Cardiac muscle cell (in vitro differentiated cells and primary cell): ENCODE measurements around the gene IL10RA. TPM values are rescaled to one million over a fixed set of nuclear protein-coding genes. Genes with fewer than 3 reads are reported as not detected.
A peak's percentile ranks its signal among the peaks of the same experiment; 100 is the strongest.

Source experiments
- DNase-seq, 2 donors: peaks; one replicate each; pipeline versions ENCODE4 v3.0.0 to v3.0.0-alpha.2; 2010 to 2017; ENCODE audit warnings: low read depth in 1 of 2, low spot score in 1 of 2
- H3K27ac ChIP-seq: fragments of 200-600 bp; sonication (generic); 2 replicates; pipeline ENCODE4 v1.5.1; 2016
- H3K27me3 ChIP-seq: fragments of 200-600 bp; sonication (generic); 2 replicates; pipeline ENCODE4 v1.6.0; 2016; ENCODE audit warnings: control low read depth
- H3K36me3 ChIP-seq: fragments of 200-600 bp; sonication (generic); 2 replicates; pipeline ENCODE4 v1.5.1; 2016; ENCODE audit warnings: control low read depth
- H3K4me1 ChIP-seq: fragments of 200-600 bp; sonication (generic); 2 replicates; pipeline ENCODE4 v1.8.1; 2017; ENCODE audit warnings: low read depth, mild to moderate bottlenecking, mixed run types
- H3K4me3 ChIP-seq: fragments of 200-600 bp; sonication (generic); 2 replicates; pipeline ENCODE4 v1.5.1; 2016; ENCODE audit warnings: mild to moderate bottlenecking
- H3K9me3 ChIP-seq: fragments of 200-600 bp; sonication (generic); 2 replicates; pipeline ENCODE4 v1.5.1; 2017; ENCODE audit warnings: low read depth, mild to moderate bottlenecking, control low read depth
- polyA plus RNA-seq: library from polyadenylated mRNA; unstranded; fragments of >200 nt; fragmentation: Nextera tagmentation; extraction: Ambion mirVana; gene quantifications from 2 replicates; pipeline ENCODE4 v1.2.1, GENCODE V29; 2016
- total RNA-seq: library from RNA; depleted of rRNA; stranded (reverse); fragments of >200 nt; gene quantifications from 2 replicates; pipeline ENCODE4 v1.2.3, GENCODE V29; 2016
- TF ChIP-seq, protein P1 (sequence below): IDR thresholded peaks from 2 replicates; pipeline ENCODE4 v1.5.1; 2012; ENCODE audit warnings: low read depth, mild to moderate bottlenecking, low read length

The IL10RA gene
- total and polyA plus RNA-seq, 2 experiments from 2014 or later, result not detected

GRCh38 chr11:118008271-118008911 is 22.2 kb downstream of the IL10RA start:
- H3K27me3 ChIP-seq, result peaks cover 2% of the 10 kb centered on the region
- no peaks in the 10 kb centered on the region for H3K9me3 ChIP-seq
- no peak overlapping the region for H3K4me3 ChIP-seq
- no peak overlapping the region for H3K27ac ChIP-seq
- TF ChIP-seq, protein P1, sequence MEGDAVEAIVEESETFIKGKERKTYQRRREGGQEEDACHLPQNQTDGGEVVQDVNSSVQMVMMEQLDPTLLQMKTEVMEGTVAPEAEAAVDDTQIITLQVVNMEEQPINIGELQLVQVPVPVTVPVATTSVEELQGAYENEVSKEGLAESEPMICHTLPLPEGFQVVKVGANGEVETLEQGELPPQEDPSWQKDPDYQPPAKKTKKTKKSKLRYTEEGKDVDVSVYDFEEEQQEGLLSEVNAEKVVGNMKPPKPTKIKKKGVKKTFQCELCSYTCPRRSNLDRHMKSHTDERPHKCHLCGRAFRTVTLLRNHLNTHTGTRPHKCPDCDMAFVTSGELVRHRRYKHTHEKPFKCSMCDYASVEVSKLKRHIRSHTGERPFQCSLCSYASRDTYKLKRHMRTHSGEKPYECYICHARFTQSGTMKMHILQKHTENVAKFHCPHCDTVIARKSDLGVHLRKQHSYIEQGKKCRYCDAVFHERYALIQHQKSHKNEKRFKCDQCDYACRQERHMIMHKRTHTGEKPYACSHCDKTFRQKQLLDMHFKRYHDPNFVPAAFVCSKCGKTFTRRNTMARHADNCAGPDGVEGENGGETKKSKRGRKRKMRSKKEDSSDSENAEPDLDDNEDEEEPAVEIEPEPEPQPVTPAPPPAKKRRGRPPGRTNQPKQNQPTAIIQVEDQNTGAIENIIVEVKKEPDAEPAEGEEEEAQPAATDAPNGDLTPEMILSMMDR, result no peak
- H3K4me1 ChIP-seq, result no peaks in the 10 kb centered on the region
- DNase-seq, result peak in 1 of 2 donors; percentile 36
- H3K36me3 ChIP-seq, result no peaks in the 10 kb centered on the region

DNA sequence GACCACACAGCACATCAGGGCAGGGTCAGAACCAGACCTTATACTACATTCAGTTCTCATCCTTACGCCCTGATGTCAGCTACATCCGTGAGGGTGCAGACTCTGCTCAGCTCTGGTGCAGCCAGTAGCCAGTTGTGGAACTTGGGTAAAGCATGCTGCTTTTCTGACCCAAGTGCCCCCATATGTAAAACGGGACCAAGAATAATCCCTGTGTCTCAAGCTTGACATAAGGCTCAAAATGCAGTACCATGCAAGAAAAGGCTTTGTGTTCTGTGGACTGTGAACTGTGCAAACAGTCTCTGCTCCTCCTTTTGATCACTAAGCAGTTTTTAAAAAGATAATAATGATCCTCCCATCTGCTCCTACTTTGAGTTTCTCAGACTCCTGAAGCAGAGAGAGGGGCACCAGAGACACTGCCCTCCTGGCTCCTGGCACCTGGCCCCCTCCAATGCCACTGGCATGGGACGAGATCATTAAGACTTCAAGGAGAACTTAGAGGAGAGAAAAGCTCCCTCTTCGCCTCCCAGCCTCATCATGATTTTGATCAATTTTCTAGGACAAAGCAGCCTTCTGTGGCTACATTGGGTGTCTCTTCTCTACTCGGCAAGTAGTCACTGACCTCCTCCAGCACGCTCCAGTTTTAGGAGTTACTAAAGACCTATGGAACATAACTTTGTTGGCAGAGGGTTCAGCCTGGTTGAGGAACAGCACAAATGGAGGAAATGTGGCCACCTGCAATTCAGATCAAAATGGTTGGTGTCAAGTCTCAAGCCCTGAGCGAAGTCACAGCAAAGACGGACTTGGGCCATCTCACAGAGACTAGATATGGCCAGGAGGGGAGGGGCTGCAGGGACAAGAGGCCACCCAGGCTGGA is 23.9 kb downstream of the IL10RA start:
- Histone ChIP-seq H3K9me3 (no peaks in the 10 kb centered on the region), H3K27ac (no peak overlapping the region), H3K4me1 (no peaks in the 10 kb centered on the region), H3K36me3 (no peaks in the 10 kb centered on the region), H3K27me3 (peaks cover 2% of the 10 kb centered on the region), H3K4me3 (no peak overlapping the region)
- no peak for DNase-seq
- TF ChIP-seq, protein P1, result no peak

DNA sequence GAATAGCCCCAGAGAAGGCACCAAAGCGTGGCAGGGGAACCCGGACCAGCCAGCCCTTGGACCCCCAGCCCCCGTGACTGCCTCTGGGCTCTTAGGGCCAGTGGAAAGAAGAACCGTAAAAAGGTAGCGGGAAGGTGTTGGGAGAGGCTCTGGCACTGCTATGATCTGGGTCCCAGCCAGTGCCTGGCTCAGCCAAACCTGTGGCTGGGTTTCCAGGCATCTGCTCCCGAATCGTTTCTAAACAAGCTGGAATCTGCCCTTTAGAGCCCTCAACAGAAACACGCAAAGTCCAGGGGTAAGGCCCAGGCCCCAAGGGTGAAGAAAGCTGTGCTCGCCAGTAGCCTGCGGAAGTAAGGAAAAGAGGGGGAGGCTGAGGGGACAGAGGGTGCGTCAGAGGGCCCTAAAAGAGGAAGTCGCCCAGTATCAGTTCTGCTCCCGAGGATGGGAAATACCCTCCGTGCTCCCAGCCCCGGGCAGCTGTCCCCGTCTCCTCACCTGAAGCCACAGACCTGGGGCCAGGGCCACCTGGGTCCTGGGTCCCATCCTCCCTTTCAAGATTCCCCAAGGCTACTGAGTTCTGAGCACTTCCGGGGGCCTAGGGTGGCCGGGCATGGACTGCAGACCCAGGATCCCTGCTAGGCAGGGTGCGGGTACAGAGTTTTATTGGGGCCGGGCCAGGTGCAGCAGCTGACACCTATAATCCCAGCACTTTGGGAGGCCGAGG is 24.7 kb downstream of the IL10RA start:
- H3K4me3 ChIP-seq, result no peak overlapping the region
- no peak for DNase-seq
- H3K36me3 ChIP-seq, result no peaks in the 10 kb centered on the region
- no peaks in the 10 kb centered on the region for H3K9me3 ChIP-seq
- no peaks in the 10 kb centered on the region for H3K4me1 ChIP-seq
- TF ChIP-seq, protein P1, result no peak
- no peak overlapping the region for H3K27ac ChIP-seq
- H3K27me3 ChIP-seq, result peaks cover 2% of the 10 kb centered on the region

DNA sequence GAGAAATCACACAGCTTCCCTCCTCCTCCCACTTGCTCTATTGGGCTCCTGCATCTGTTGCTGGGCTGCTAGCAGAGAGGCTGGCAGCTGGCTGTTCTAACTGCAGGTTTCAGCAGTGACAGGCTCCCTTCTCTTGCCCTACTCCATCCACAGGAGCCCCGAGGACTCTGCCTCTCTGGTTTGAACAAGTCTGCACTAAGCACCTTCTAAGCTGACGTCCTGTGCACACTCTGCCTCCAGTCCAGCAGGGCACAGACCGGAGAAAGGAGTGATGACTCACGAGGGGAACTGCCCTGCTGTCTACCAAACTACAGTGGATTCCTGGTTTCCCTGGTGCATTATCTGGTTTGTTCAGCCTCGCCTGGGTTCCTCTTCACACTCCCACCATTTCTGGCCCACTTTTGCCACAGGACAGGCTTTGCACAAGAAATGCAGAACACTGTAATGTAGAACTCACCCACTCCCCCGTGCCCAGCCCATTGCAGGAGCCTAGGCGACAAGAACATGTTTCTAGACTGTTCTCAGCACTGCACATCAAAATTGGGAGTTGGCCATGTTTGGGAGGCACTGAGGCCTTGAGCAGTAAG is 26.0 kb downstream of the IL10RA start:
- H3K36me3 ChIP-seq, result no peaks in the 10 kb centered on the region
- H3K4me1 ChIP-seq, result no peaks in the 10 kb centered on the region
- peak in 1 of 2 donors; percentile 33 for DNase-seq
- no peaks in the 10 kb centered on the region for H3K9me3 ChIP-seq
- TF ChIP-seq, protein P1, result no peak
- no peak overlapping the region for H3K27ac ChIP-seq
- H3K27me3 ChIP-seq, result peaks cover 2% of the 10 kb centered on the region
- H3K4me3 ChIP-seq, result no peak overlapping the region

DNA sequence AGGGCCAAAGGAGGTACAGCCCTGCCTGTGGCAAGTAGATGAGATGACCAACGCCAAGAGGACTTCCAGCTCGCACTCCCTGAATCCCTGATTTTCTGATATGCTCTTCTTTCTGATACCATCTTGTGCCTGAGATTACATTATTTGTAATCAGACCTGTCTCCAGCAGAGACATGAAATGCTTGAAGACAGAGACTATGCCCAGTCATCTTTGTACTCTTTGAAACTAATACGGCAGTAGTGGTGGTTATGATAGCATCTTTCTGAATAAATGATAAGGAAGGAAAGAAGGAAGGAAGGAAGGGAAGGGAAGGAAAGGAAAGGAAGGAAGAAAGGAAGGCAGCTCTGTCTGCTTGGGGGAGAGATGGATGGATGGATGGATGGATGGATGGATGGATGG is 27.8 kb downstream of the IL10RA start:
- H3K27me3 ChIP-seq, result no peaks in the 10 kb centered on the region
- no peaks in the 10 kb centered on the region for H3K36me3 ChIP-seq
- no peak for DNase-seq
- H3K4me1 ChIP-seq, result no peaks in the 10 kb centered on the region
- H3K9me3 ChIP-seq, result no peaks in the 10 kb centered on the region
- TF ChIP-seq, protein P1, result no peak
- no peak overlapping the region for H3K4me3 ChIP-seq
- H3K27ac ChIP-seq, result no peak overlapping the region
